ENCODE results near the gene DNAJA3.

DNAJA3 gene

GRCh38 chr16:4382795-4383357 lies 42.8 kb upstream of the DNAJA3 start:
- ChIA-PET CTCF (no interaction called here), POLR2A (no interaction called here)
- TF ChIP-seq HDGF (IDR thresholded peaks at IDR 0.05; ENCODE audit: borderline replicate concordance) (no peak), PKNOX1 (IDR thresholded peaks at IDR 0.05) (no peak), NFRKB (IDR thresholded peaks at IDR 0.05) (no peak), L3MBTL2 (conservative IDR thresholded peaks at IDR 0.05) (no peak), ELF4 (IDR thresholded peaks at IDR 0.05) (no peak), SP1 (IDR thresholded peaks at IDR 0.05) (no peak), FOXM1 (IDR thresholded peaks at IDR 0.05; ENCODE audit: borderline replicate concordance) (no peak), LEF1 (IDR thresholded peaks at IDR 0.05; ENCODE audit: borderline replicate concordance) (no peak)
- no peak for DNase-seq (ENCODE audit: extremely low spot score)

- ChIA-PET CTCF (no interaction called here), POLR2A (no interaction called here)
- TF ChIP-seq L3MBTL2 (conservative IDR thresholded peaks at IDR 0.05) (no peak), SUZ12 (IDR thresholded peaks at IDR 0.05) (no peak), NFRKB (IDR thresholded peaks at IDR 0.05) (no peak), ARNT (IDR thresholded peaks at IDR 0.05) (no peak), SP1 (IDR thresholded peaks at IDR 0.05) (no peak), FOXK2 (IDR thresholded peaks at IDR 0.05) (no peak), LEF1 (IDR thresholded peaks at IDR 0.05; ENCODE audit: borderline replicate concordance) (no peak), PKNOX1 (IDR thresholded peaks at IDR 0.05) (no peak), ELF4 (IDR thresholded peaks at IDR 0.05) (no peak), BHLHE40 (IDR thresholded peaks at IDR 0.05; ENCODE audit: borderline replicate concordance) (no peak), ZNF384 (IDR thresholded peaks at IDR 0.05) (no peak), FOXA1 (IDR thresholded peaks at IDR 0.05) (no peak), TARDBP (IDR thresholded peaks at IDR 0.05) (no peak)
- DNase-seq (ENCODE audit: extremely low spot score): no peak
Observed at GRCh38 chr16:4383591-4384444, 41.9 kb upstream of the DNAJA3 start.

GRCh38 chr16:4384509-4384942 lies 41.1 kb upstream of the DNAJA3 start:
- CTCF ChIA-PET: no interaction called here
- DNase-seq (ENCODE audit: extremely low spot score): no peak
- TF ChIP-seq ARNT (IDR thresholded peaks at IDR 0.05): no peak
- TF ChIP-seq FOXA1 (IDR thresholded peaks at IDR 0.05): no peak
- no peak for TF ChIP-seq SUZ12 (IDR thresholded peaks at IDR 0.05)
- no peak for TF ChIP-seq FOXM1 (IDR thresholded peaks at IDR 0.05; ENCODE audit: borderline replicate concordance)
- TF ChIP-seq TARDBP (IDR thresholded peaks at IDR 0.05): no peak
- no peak for TF ChIP-seq BHLHE40 (IDR thresholded peaks at IDR 0.05; ENCODE audit: borderline replicate concordance)
- TF ChIP-seq PKNOX1 (IDR thresholded peaks at IDR 0.05): no peak
- no peak for TF ChIP-seq ELF4 (IDR thresholded peaks at IDR 0.05)
- TF ChIP-seq LEF1 (IDR thresholded peaks at IDR 0.05; ENCODE audit: borderline replicate concordance): no peak
- TF ChIP-seq ZNF384 (IDR thresholded peaks at IDR 0.05): no peak
- TF ChIP-seq L3MBTL2 (conservative IDR thresholded peaks at IDR 0.05): no peak
- no peak for TF ChIP-seq HDGF (IDR thresholded peaks at IDR 0.05; ENCODE audit: borderline replicate concordance)
- TF ChIP-seq NFRKB (IDR thresholded peaks at IDR 0.05): no peak
- POLR2A ChIA-PET: no interaction called here

GRCh38 chr16:4385066-4385788 lies 40.4 kb upstream of the DNAJA3 start:
- CTCF ChIA-PET: no interaction called here
- POLR2A ChIA-PET: no interaction called here
- no peak for DNase-seq (ENCODE audit: extremely low spot score)
- TF ChIP-seq TARDBP (IDR thresholded peaks at IDR 0.05) (no peak), FOXK2 (IDR thresholded peaks at IDR 0.05) (no peak), LEF1 (IDR thresholded peaks at IDR 0.05; ENCODE audit: borderline replicate concordance) (no peak), PKNOX1 (IDR thresholded peaks at IDR 0.05) (no peak), HDGF (IDR thresholded peaks at IDR 0.05; ENCODE audit: borderline replicate concordance) (no peak), SP1 (IDR thresholded peaks at IDR 0.05) (no peak), L3MBTL2 (conservative IDR thresholded peaks at IDR 0.05) (no peak), FOXM1 (IDR thresholded peaks at IDR 0.05; ENCODE audit: borderline replicate concordance) (no peak), ZNF384 (IDR thresholded peaks at IDR 0.05) (no peak), ELF4 (IDR thresholded peaks at IDR 0.05) (no peak), SUZ12 (IDR thresholded peaks at IDR 0.05) (no peak), BHLHE40 (IDR thresholded peaks at IDR 0.05; ENCODE audit: borderline replicate concordance) (no peak)

- TF ChIP-seq BHLHE40 (IDR thresholded peaks at IDR 0.05; ENCODE audit: borderline replicate concordance) (no peak), ZNF384 (IDR thresholded peaks at IDR 0.05) (no peak), NFRKB (IDR thresholded peaks at IDR 0.05) (no peak), ELF4 (IDR thresholded peaks at IDR 0.05) (no peak), LEF1 (IDR thresholded peaks at IDR 0.05; ENCODE audit: borderline replicate concordance) (no peak), SUZ12 (IDR thresholded peaks at IDR 0.05) (no peak), CTBP1 (IDR thresholded peaks at IDR 0.05; ENCODE audit: borderline replicate concordance) (no peak), PKNOX1 (IDR thresholded peaks at IDR 0.05) (no peak), TARDBP (IDR thresholded peaks at IDR 0.05) (no peak), ARNT (IDR thresholded peaks at IDR 0.05) (no peak), FOXA1 (IDR thresholded peaks at IDR 0.05) (no peak)
- POLR2A ChIA-PET: no interaction called here
- DNase-seq (ENCODE audit: extremely low spot score): no peak
- CTCF ChIA-PET: no interaction called here
Observed at GRCh38 chr16:4385789-4386450, 39.7 kb upstream of the DNAJA3 start.
